ENCODE results near the gene RELL2.

- TF ChIP-seq CTCF (IDR thresholded peaks at IDR 0.05) (no peak), POLR2A (IDR thresholded peaks at IDR 0.05) (no peak)
Measured at GRCh38 chr5:141617682-141618029, 19.1 kb upstream of the RELL2 start.

Data from vagina (tissue), 2 donors.